Natural killer cell treated with Interleukin-12 subunit alpha and Interleukin-12 subunit beta and Interleukin-15 and Interleukin-18, amount 100 ng/mL, for 72 hours (primary cell): ENCODE measurements around the gene ARID3B. TPM values are rescaled to one million over a fixed set of nuclear protein-coding genes. Genes with fewer than 3 reads are reported as not detected.

ENCODE experiments used
- ATAC-seq, 2 donors: fragments of 150-1000 bp; cut with Tn5 transposase in 1 of 2; sonication (Bioruptor Pico), chemical (Tn5 transposase) in 1 of 2; 2 replicates each; pipeline ENCODE4 v1.10.0; 2021
- DNase-seq: peaks from one replicate; pipeline ENCODE4 v3.0.0; 2022; ENCODE audit warnings: low spot score
- H3K27ac Mint-ChIP-seq, 2 donors: 1 replicate in 1 of 2; 2 replicates in 1 of 2; pipeline ENCODE4 v1.8.0; 2022; ENCODE audit warnings: mixed read lengths in 2 of 2, mild to moderate bottlenecking in 1 of 2, moderate library complexity in 1 of 2
- H3K27me3 Mint-ChIP-seq, 2 donors: 1 replicate in 1 of 2; 2 replicates in 1 of 2; pipeline ENCODE4 v1.8.0; 2022; ENCODE audit warnings: mixed read lengths in 2 of 2
- H3K36me3 Mint-ChIP-seq: one replicate; pipeline ENCODE4 v1.8.0; 2022; ENCODE audit warnings: mixed read lengths
- H3K4me1 Mint-ChIP-seq, 2 donors: 1 replicate in 1 of 2; 2 replicates in 1 of 2; pipeline ENCODE4 v1.8.0; 2022; ENCODE audit warnings: low read depth in 2 of 2, mixed read lengths in 2 of 2, mild to moderate bottlenecking in 1 of 2
- H3K4me3 Mint-ChIP-seq: one replicate; pipeline ENCODE4 v1.8.0; 2022; ENCODE audit warnings: mixed read lengths
- H3K9me3 Mint-ChIP-seq: 2 replicates; pipeline ENCODE4 v1.8.0; 2022; ENCODE audit warnings: mixed read lengths
- total RNA-seq, 2 donors: library from RNA; stranded (reverse); gene quantifications; one replicate each; pipeline ENCODE4 v1.2.3, GENCODE V29; 2022

ARID3B gene
- total RNA-seq, 2 donors from 2014 or later: 77.1 to 105 TPM

DNA sequence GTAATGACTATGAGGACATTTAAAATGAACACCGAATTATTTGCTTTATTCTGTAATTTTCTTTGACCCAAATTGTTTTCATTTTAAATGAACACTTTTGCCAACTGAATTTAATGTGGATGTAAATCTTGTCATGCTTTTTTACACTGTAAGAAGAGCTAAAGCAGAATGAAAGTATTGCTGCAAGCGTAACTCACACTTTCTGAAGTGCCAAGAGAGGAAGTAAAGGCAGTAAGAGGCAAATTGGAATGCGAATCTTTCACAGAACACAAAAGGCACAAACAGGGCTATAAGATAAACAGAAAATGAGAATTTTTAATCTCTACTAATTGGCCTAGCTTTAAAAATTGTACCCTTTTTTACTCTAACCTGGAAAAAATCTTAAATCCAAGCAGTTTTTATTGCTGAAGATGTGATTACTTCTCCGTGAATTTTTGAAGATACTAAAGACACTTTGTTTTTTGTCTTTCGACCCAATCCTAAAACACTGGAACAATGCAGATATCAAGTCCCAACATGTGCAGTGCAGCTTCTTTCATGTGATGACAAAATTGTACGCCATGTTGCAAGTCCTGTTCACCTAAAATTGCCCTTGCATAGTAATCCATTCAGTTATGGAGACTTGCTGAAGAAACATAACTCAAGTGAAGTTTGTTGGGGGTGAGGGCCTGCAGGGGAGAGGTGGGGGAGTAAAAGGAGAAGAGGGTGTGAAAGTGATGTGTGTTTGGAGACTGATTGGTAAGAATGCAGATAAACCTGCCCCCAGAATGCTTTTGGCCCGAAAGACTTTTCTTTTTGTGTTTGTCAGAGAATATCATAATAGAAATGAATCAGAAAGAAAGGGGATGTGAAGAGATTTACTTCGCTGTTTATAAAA lies 1.4 kb downstream of the ARID3B start:
- peaks cover 61 to 73% of the 10 kb centered on the region in 2 donors for H3K4me1 Mint-ChIP-seq
- ATAC-seq (no peak), DNase-seq (no peak)
- no peaks in the 10 kb centered on the region for H3K27me3 Mint-ChIP-seq
- H3K9me3 Mint-ChIP-seq: no peaks in the 10 kb centered on the region
- H3K27ac Mint-ChIP-seq: peak overlapping the region; percentile 94 to 96
- peaks cover 32% of the 10 kb centered on the region for H3K36me3 Mint-ChIP-seq
- H3K4me3 Mint-ChIP-seq: peak overlapping the region; percentile 98

DNA sequence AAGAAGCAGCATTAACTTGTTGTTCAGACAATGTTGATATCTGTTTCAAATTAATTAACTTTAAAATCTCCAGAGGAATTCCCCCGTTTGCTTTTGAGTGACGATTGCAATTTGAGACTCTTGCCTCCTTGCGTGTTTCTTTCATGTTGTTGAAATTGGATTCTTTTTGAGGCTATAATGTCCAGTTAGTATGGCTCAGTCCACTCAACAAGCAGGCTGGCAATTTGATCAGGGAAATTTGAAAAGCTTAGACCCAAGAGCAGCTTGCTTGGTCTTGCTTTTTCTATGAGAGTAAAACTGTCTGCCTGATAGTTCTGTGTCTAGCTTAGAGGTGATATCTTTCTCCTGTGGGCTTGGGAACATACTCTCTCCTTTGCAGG lies 2.0 kb downstream of the ARID3B start:
- Mint-ChIP-seq H3K36me3 (peaks cover 37% of the 10 kb centered on the region), H3K9me3 (no peaks in the 10 kb centered on the region), H3K4me3 (peak overlapping the region; percentile 98), H3K27ac (peak overlapping the region; percentile 94 to 96), H3K27me3 (no peaks in the 10 kb centered on the region), H3K4me1 (peaks cover 67 to 76% of the 10 kb centered on the region in 2 donors)
- ATAC-seq (no peak), DNase-seq (no peak)

GRCh38 chr15:74543583-74543982 lies 2.6 kb downstream of the ARID3B start:
- Mint-ChIP-seq H3K4me3 (peak overlapping the region; percentile 98), H3K36me3 (peaks cover 42% of the 10 kb centered on the region), H3K27ac (peak overlapping the region; percentile 94 to 96), H3K9me3 (no peaks in the 10 kb centered on the region), H3K27me3 (no peaks in the 10 kb centered on the region), H3K4me1 (peaks cover 70 to 78% of the 10 kb centered on the region in 2 donors)
- ATAC-seq (no peak), DNase-seq (no peak)

GRCh38 chr15:74545086-74545485 lies 4.1 kb downstream of the ARID3B start:
- Mint-ChIP-seq H3K27me3 (no peaks in the 10 kb centered on the region), H3K27ac (peak overlapping the region; percentile 79 to 84), H3K4me3 (peak overlapping the region; percentile 81), H3K9me3 (no peaks in the 10 kb centered on the region), H3K36me3 (peaks cover 44% of the 10 kb centered on the region), H3K4me1 (peaks cover 72 to 80% of the 10 kb centered on the region in 2 donors)
- ATAC-seq: no peak
- DNase-seq: no peak

GRCh38 chr15:74545776-74546656 lies 5.0 kb downstream of the ARID3B start:
- Mint-ChIP-seq H3K27ac (peak overlapping the region; percentile 79 to 84), H3K4me1 (peaks cover 73 to 82% of the 10 kb centered on the region in 2 donors), H3K4me3 (peak overlapping the region; percentile 81), H3K36me3 (peaks cover 42% of the 10 kb centered on the region), H3K9me3 (no peaks in the 10 kb centered on the region), H3K27me3 (no peaks in the 10 kb centered on the region)
- peak; percentile 84 to 90 for ATAC-seq
- peak; percentile 96 for DNase-seq

DNA sequence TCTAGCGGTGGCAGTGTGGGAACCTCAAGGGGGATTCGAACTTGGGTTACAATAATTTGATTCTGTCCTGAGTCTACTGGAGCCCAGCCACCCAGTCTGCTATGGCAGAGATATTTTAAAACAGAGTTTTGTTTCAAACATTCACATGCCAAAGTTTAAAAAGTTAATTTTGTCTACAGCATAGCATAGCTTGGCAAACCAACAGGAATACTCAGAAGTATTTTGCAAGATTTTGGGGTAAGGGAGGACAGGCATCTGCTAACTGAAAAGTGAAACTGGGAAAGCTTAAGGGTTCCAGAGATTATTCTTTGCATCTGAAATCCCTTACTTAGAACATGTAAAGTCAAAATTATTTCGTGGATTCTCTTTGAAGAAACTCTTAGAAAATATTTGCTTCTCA lies 6.6 kb downstream of the ARID3B start:
- ATAC-seq (no peak), DNase-seq (no peak)
- Mint-ChIP-seq H3K9me3 (no peaks in the 10 kb centered on the region), H3K4me3 (peak overlapping the region; percentile 59), H3K4me1 (peaks cover 76 to 84% of the 10 kb centered on the region in 2 donors), H3K36me3 (peaks cover 48% of the 10 kb centered on the region), H3K27me3 (no peaks in the 10 kb centered on the region), H3K27ac (peak overlapping the region in 1 of 2 donors; percentile 42)

- Mint-ChIP-seq H3K27ac (peak overlapping the region in 1 of 2 donors; percentile 42), H3K4me1 (peaks cover 75 to 84% of the 10 kb centered on the region in 2 donors), H3K27me3 (no peaks in the 10 kb centered on the region), H3K9me3 (no peaks in the 10 kb centered on the region), H3K36me3 (peaks cover 48% of the 10 kb centered on the region), H3K4me3 (peak overlapping the region; percentile 59)
- DNase-seq: no peak
- ATAC-seq: no peak
These were observed 7.2 kb downstream of the ARID3B start for GRCh38 chr15:74548241-74548640.

DNA sequence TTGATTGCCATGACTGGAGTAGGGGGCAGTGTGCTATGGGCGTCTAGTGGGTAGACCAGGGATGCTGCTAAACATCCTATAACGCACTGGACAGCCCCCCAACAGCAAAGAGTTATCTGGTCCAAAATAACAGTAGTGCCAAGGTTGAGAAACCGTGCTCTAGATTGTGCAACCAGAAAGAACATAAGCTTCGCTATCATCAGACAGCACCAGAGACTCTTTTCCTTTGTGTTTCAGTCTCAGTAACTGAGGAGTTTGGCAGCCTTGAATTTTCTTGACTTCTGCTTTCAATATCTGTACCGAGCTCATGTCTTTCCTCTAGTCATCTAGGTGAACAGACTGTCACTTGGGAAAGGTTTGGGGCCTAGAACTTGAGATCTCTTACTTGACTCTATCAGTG lies 8.8 kb downstream of the ARID3B start:
- Mint-ChIP-seq H3K27me3 (no peaks in the 10 kb centered on the region), H3K36me3 (peaks cover 45% of the 10 kb centered on the region), H3K9me3 (no peaks in the 10 kb centered on the region), H3K4me1 (peaks cover 68 to 79% of the 10 kb centered on the region in 2 donors), H3K27ac (peak overlapping the region in 1 of 2 donors; percentile 36), H3K4me3 (peak overlapping the region; percentile 8)
- DNase-seq (no peak), ATAC-seq (no peak)

DNA sequence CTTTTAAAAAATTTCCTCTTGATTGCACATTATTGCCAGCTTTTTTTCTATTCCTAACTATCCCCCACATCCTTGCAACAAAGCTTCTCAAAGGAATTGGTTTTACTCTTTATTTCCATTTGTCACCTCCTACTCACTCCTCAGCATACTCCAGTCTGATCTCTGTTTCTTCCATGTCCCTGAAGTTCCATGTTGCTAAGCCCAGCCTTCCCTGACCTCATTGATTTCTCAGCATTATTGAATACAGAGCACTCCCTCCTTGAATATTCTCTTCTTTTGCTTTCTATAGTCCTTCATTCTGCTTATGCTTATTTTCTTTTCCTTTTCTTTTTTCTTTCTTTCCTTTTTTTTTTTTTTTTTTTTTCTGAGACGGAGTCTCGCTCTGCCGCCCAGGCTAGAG lies 10.7 kb downstream of the ARID3B start:
- H3K27ac Mint-ChIP-seq: peak overlapping the region in 1 of 2 donors; percentile 3
- no peak for DNase-seq
- no peaks in the 10 kb centered on the region for H3K27me3 Mint-ChIP-seq
- H3K36me3 Mint-ChIP-seq: peaks cover 40% of the 10 kb centered on the region
- peaks cover 54 to 73% of the 10 kb centered on the region in 2 donors for H3K4me1 Mint-ChIP-seq
- ATAC-seq: no peak
- H3K4me3 Mint-ChIP-seq: no peak overlapping the region
- no peaks in the 10 kb centered on the region for H3K9me3 Mint-ChIP-seq

DNA sequence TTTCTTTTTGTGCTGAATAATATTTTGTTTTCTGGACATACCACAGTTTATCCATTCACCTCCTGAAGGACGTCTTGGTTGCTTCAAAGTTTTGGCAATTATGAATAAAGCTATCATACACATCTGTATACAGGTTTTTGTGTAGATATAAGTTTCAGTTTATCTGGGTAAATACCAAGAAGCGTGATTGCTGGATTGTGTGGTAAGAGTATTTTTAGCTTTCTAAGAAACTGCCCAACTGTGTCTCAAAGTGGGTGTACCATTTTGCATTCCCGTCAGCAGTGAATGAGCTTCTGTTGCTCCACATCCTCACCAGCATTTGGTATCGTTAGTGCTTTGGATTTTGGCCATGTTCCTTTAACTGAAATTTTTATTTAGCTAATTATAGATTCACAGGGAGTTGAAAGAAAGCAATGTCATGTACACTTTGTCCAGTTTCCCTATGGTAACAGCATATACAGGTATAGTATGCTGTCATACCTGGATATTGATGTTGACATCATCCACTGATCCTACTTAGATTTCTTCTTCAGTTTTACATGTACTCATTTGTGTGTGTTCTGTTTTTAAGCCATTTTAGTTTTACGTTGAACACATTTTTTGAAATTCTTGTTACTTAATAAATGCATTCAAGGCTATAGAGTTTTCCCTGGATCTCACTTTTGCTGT lies 11.9 kb downstream of the ARID3B start:
- Mint-ChIP-seq H3K36me3 (peaks cover 37% of the 10 kb centered on the region), H3K27ac (peak overlapping the region; percentile 85 to 97), H3K9me3 (no peaks in the 10 kb centered on the region), H3K4me1 (peaks cover 49 to 65% of the 10 kb centered on the region in 2 donors), H3K4me3 (peak overlapping the region; percentile 97), H3K27me3 (no peaks in the 10 kb centered on the region)
- DNase-seq: no peak
- peak; percentile 84 to 86 for ATAC-seq

GRCh38 chr15:74555192-74555591 lies 14.2 kb downstream of the ARID3B start:
- H3K4me1 Mint-ChIP-seq: peaks cover 41 to 62% of the 10 kb centered on the region in 2 donors
- DNase-seq: no peak
- ATAC-seq: no peak
- peaks cover 39% of the 10 kb centered on the region for H3K36me3 Mint-ChIP-seq
- no peak overlapping the region for H3K4me3 Mint-ChIP-seq
- H3K9me3 Mint-ChIP-seq: no peaks in the 10 kb centered on the region
- no peaks in the 10 kb centered on the region for H3K27me3 Mint-ChIP-seq
- H3K27ac Mint-ChIP-seq: peak overlapping the region in 1 of 2 donors; percentile 58

GRCh38 chr15:74558706-74559105 lies 17.7 kb downstream of the ARID3B start:
- H3K4me1 Mint-ChIP-seq: peaks cover 32 to 43% of the 10 kb centered on the region in 2 donors

DNA sequence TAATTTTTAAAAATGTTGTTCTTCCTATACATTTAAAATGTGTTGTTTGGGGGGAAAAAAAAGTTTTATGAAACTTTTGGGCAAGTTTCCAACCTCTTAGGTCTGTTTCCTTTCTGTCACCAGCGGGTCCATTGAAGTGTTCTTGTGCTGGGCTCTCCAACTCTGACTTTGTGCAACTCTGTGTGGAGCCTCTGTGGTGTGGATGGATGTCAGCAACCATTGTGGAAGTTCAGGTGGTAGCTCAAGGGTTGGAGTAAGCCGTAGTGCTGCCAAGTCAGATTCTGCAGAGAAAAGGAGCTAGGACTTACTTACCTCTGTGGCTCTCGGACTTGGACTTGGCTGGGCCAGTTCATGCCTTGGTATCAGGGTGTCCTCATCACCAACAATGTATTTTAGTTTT lies 22.4 kb downstream of the ARID3B start:
- ATAC-seq (no peak), DNase-seq (no peak)
- Mint-ChIP-seq H3K4me1 (peaks cover 53 to 57% of the 10 kb centered on the region in 2 donors), H3K27ac (no peak overlapping the region), H3K27me3 (no peaks in the 10 kb centered on the region), H3K36me3 (peaks cover 27% of the 10 kb centered on the region), H3K9me3 (no peaks in the 10 kb centered on the region), H3K4me3 (no peak overlapping the region)

More at GRCh38 chr15:74558706-74559105, 17.7 kb downstream of the ARID3B start:
- Mint-ChIP-seq H3K27me3 (no peaks in the 10 kb centered on the region), H3K27ac (peak overlapping the region in 1 of 2 donors; percentile 12), H3K4me3 (no peak overlapping the region), H3K9me3 (no peaks in the 10 kb centered on the region), H3K36me3 (peaks cover 15% of the 10 kb centered on the region)
- ATAC-seq: no peak
- no peak for DNase-seq
